Measurements from ENCODE around the gene COPS3. TPM values are rescaled to one million over a fixed set of nuclear protein-coding genes. Genes with fewer than 3 reads are reported as not detected.

The COPS3 gene
- total and polyA plus RNA-seq, 2 of the 4 experiments (the other 2 are of a cell fraction) = 71.4 to 144 TPM

DNA sequence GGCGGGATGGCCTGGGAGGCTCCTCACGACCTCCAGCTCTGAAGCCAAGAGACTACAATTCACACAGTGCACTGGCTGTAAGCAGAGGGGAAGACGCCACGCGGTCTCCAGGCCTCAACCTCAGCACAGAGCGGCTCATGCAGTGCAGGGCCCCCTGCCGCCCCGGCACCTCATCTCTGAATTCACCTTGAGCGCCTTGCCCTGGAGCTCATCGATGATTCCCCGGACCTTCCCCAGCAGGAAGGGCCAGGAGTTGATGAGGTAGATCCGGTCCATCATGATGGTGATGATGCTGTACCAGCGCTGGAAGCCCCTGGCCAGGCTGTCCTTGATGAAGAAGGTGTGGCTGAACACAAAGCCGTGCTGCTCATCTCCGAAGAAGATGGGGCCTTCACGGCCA, 57.3 kb downstream of the COPS3 start:
- ATAC-seq (ENCODE audit: low read depth) (no peak), DNase-seq (no peak)
- Histone ChIP-seq H3K79me1 (ENCODE audit: low read depth in 1 of 2, low read length in 2 of 2) (peaks cover 5 to 56% of the 10 kb centered on the region in 2 experiments; a peak in 3 of 4 replicates), H2AK9ac (replicated peaks; ENCODE audit: low read depth, low read length, poor library complexity) (no peak overlapping the region), H3K9ac (ENCODE audit: low read depth, low read length) (no peak overlapping the region), H4K8ac (ENCODE audit: low read depth in 2 of 2, low read length in 2 of 2) (no peak overlapping the region), H3K36me3 (ENCODE audit: control insufficient read depth, insufficient read depth, low read length) (peaks cover 86% of the 10 kb centered on the region), H3K56ac (ENCODE audit: extremely low read depth, insufficient read depth, low read length) (no peak overlapping the region), H4K91ac (ENCODE audit: insufficient read depth, low read depth, low read length) (no peak overlapping the region), H2AK5ac (ENCODE audit: low read depth, low read length) (no peak overlapping the region), H3K4me2 (ENCODE audit: low read depth, low read length) (no peak overlapping the region), H3K14ac (replicated peaks; ENCODE audit: low read depth, low read length) (no peak overlapping the region), H2BK120ac (ENCODE audit: low read depth, low read length) (no peak overlapping the region), H4K5ac (ENCODE audit: low read depth, low read length) (no peak overlapping the region), H3K9me1 (ENCODE audit: insufficient read depth, low read length) (0 out of 2 replicates have a peak, but pooled peaks cover 8% of the 10 kb centered on the region), H3K4me1 (ENCODE audit: control insufficient read depth, insufficient read depth, low read length) (no peaks in the 10 kb centered on the region), H2AFZ (replicated peaks; ENCODE audit: low read length, poor library complexity) (no peak overlapping the region), H2BK20ac (ENCODE audit: low read depth, low read length) (no peak overlapping the region), H4K20me1 (ENCODE audit: insufficient read depth, low read length) (peaks cover 30% of the 10 kb centered on the region), H3K4me3 (ENCODE audit: insufficient read depth, low read depth, low read length) (no peak overlapping the region), H2BK5ac (ENCODE audit: low read depth, low read length, poor library complexity, severe bottlenecking) (no peak overlapping the region), H3K18ac (ENCODE audit: low read depth, low read length) (no peak overlapping the region), H2BK15ac (ENCODE audit: low read depth, low read length) (no peak overlapping the region), H3K4ac (ENCODE audit: low read depth, low read length) (no peak overlapping the region), H3K27ac (ENCODE audit: insufficient read depth, low read length) (no peak overlapping the region), H3K27me3 (ENCODE audit: control insufficient read depth, insufficient read depth, low read length) (no peaks in the 10 kb centered on the region), H3K9me3 (ENCODE audit: control insufficient read depth, insufficient read depth, low read length) (no peaks in the 10 kb centered on the region), H3K23ac (ENCODE audit: low read depth, low read length) (no peak overlapping the region)
- POLR2A ChIA-PET (ENCODE audit: unreplicated experiment) = no interaction called here
- 98% methylated on average over 9 of the region's 16 CpGs; no CpG with 5 or more reads in 1 of the 2 experiments for WGBS, 2 experiments (ENCODE audit: extremely low coverage in 2 of 2, insufficient read length in 1 of 2)
- intact Hi-C loops (cut with micrococcal nuclease) = no loop called here
- TF ChIP-seq BHLHE40 (IDR thresholded peaks at IDR 0.05; ENCODE audit: low read depth, low read length) (no peak), USF2 (IDR thresholded peaks at IDR 0.05; ENCODE audit: low read depth, low read length) (no peak), RCOR1 (IDR thresholded peaks at IDR 0.05; ENCODE audit: insufficient replicate concordance, low read length) (no peak), NFE2L2 (IDR thresholded peaks at IDR 0.05; ENCODE audit: low read depth, low read length) (no peak), MXI1 (IDR thresholded peaks at IDR 0.05; ENCODE audit: borderline replicate concordance, low read depth, low read length) (no peak)
- dilution Hi-C loops (cut with HindIII; ENCODE audit: low sequenced_read_pairs, unreplicated experiment) = no loop called here
- in situ Hi-C loops (cut with MboI; ENCODE audit: low sequenced_read_pairs) = no loop called here
- no TSS peak for BruUV-seq (replicated peaks)
- CTCF ChIA-PET = no interaction called here
